HCT116 (cell line): ENCODE results near the gene SNRPF. TPM values are rescaled to one million over a fixed set of nuclear protein-coding genes. Genes with fewer than 3 reads are reported as not detected.
A peak's percentile ranks its signal among the peaks of the same experiment; 100 is the strongest.

ENCODE experiments used
- ATAC-seq: fragments of 200-7000 bp; cut with Tn5 transposase; 2 replicates; pipeline ENCODE4 v1.9.1; 2020; ENCODE audit warnings: mild to moderate bottlenecking, moderate library complexity
- BruUV-seq: library from RNA; stranded (reverse); fragments of 400-500 nt; replicated peaks from 2 replicates; lab custom pipeline; 2021; lab: Mats Ljungman, UMichigan
- CTCF ChIA-PET: fragments of 300-600 bp; sonication (Branson Sonifier 250); formaldehyde crosslinking; loops from one replicate; lab custom pipeline; 2021; ENCODE audit warnings: antibody characterized with exemption; lab: Charles Lee
- POLR2A ChIA-PET: fragments of 300-600, 350-600 bp; sonication (Branson Sonifier 250); formaldehyde crosslinking; loops from one replicate; lab custom pipeline; 2021; ENCODE audit warnings: antibody characterized with exemption; lab: Charles Lee
- RAD21 ChIA-PET, 2 experiments: fragments of 300-600 bp; sonication (Branson Sonifier 250); formaldehyde crosslinking; loops; one replicate each; lab custom pipeline; 2023; ENCODE audit warnings: low total read pairs in 2 of 2; ENCODE audit not compliant: uncharacterized antibody in 2 of 2, unreplicated experiment in 2 of 2, low non-redundant PET in 1 of 2; lab: Charles Lee
- DNase-seq: peaks from one replicate; pipeline ENCODE4 v3.0.0-alpha.2; 2010; ENCODE audit warnings: low read depth, low spot score
- H2AFZ ChIP-seq: fragments of 200-600 bp; shearing (Covaris generic), sonication (generic); 2 replicates; pipeline ENCODE4 v1.6.1; 2017; ENCODE audit warnings: low read depth, mixed run types, mixed read lengths, antibody characterized with exemption, low read length; ENCODE audit not compliant: poor library complexity, severe bottlenecking
- H3K27ac ChIP-seq: 2 replicates; pipeline ENCODE4 v1.5.1; 2012; ENCODE audit warnings: low read depth, low read length
- H3K27me3 ChIP-seq: fragments of 200-600 bp; sonication (generic); 2 replicates; pipeline ENCODE4 v1.6.1; 2016; ENCODE audit warnings: mixed run types, low read length, mixed read lengths; ENCODE audit not compliant: insufficient read depth
- H3K36me3 ChIP-seq, 2 experiments: fragments of 200-500 bp in 1 of 2; fragments of 200-600 bp in 1 of 2; sonication (Bioruptor generic) in 1 of 2; sonication (generic) in 1 of 2; 2 replicates each; pipeline versions ENCODE4 v1.5.1 to v1.6.1; 2014 to 2016; ENCODE audit warnings: low read length in 2 of 2, inconsistent platforms in 1 of 2, mixed read lengths in 1 of 2, mixed run types in 1 of 2; ENCODE audit not compliant: insufficient read depth in 2 of 2, control insufficient read depth in 1 of 2
- H3K4me1 ChIP-seq, 2 experiments: fragments of 200-600 bp in 1 of 2; sonication (generic) in 1 of 2; 2 replicates each; pipeline versions ENCODE4 v1.5.1 to v1.6.1; 2012 to 2017; ENCODE audit warnings: low read length in 2 of 2, inconsistent platforms in 1 of 2, mild to moderate bottlenecking in 1 of 2, mixed read lengths in 1 of 2, mixed run types in 1 of 2, moderate library complexity in 1 of 2; ENCODE audit not compliant: insufficient read depth in 2 of 2, control insufficient read depth in 1 of 2
- H3K4me2 ChIP-seq: fragments of 200-600 bp; sonication (generic); 2 replicates; pipeline ENCODE4 v1.6.1; 2017; ENCODE audit warnings: mixed run types, low read length, mixed read lengths
- H3K4me3 ChIP-seq, 2 experiments: fragments of 200-600 bp in 1 of 2; sonication (generic) in 1 of 2; replicated peaks in 1 of 2; 2 replicates each; pipeline ENCODE4 v1.5.1; 2011 to 2016; ENCODE audit warnings: low read length in 2 of 2, control low read depth in 1 of 2, low read depth in 1 of 2, mild to moderate bottlenecking in 1 of 2, mixed read lengths in 1 of 2, mixed run types in 1 of 2
- H3K79me2 ChIP-seq: fragments of 200-600 bp; sonication (generic); 2 replicates; pipeline ENCODE4 v1.6.1; 2017; ENCODE audit warnings: mild to moderate bottlenecking, mixed run types, low read length, moderate library complexity, mixed read lengths; ENCODE audit not compliant: insufficient read depth
- H3K9ac ChIP-seq: fragments of 200-600 bp; sonication (generic); 2 replicates; pipeline ENCODE4 v1.6.1; 2016; ENCODE audit warnings: low read length, mixed read lengths
- H3K9me2 ChIP-seq: fragments of 200-600 bp; sonication (generic), shearing (Covaris generic); 2 replicates; pipeline ENCODE4 v1.6.1; 2017; ENCODE audit warnings: mixed run types, mild to moderate bottlenecking, moderate library complexity; ENCODE audit not compliant: insufficient read depth
- H3K9me3 ChIP-seq, 2 experiments: fragments of 200-500 bp in 1 of 2; fragments of 200-600 bp in 1 of 2; sonication (Bioruptor generic) in 1 of 2; sonication (generic) in 1 of 2; 2 replicates each; pipeline ENCODE4 v1.6.1; 2014 to 2017; ENCODE audit warnings: low read length in 2 of 2, mixed read lengths in 2 of 2, inconsistent platforms in 1 of 2, low read depth in 1 of 2, mild to moderate bottlenecking in 1 of 2, mixed run types in 1 of 2, moderate library complexity in 1 of 2; ENCODE audit not compliant: control insufficient read depth in 1 of 2, insufficient read depth in 1 of 2
- H4K20me1 ChIP-seq: fragments of 200-600 bp; sonication (generic), shearing (Covaris generic); 2 replicates; pipeline ENCODE4 v1.6.1; 2017; ENCODE audit warnings: mixed run types, mild to moderate bottlenecking, moderate library complexity; ENCODE audit not compliant: insufficient read depth
- CBX3 ChIP-seq: IDR thresholded peaks from 2 replicates; pipeline ENCODE4 v1.6.1; 2012; ENCODE audit warnings: low read depth
- EGR1 ChIP-seq: IDR thresholded peaks from 2 replicates; pipeline ENCODE4 v1.6.1; 2012; ENCODE audit warnings: low read depth
- ELF1 ChIP-seq: IDR thresholded peaks from 2 replicates; pipeline ENCODE4 v1.6.1; 2012; ENCODE audit warnings: low read depth, borderline replicate concordance
- EZH2 ChIP-seq: fragments of 200-600 bp; sonication (generic); IDR thresholded peaks from 2 replicates; pipeline ENCODE4 v1.6.1; 2017; ENCODE audit warnings: antibody characterized with exemption, mixed run types
- EZH2phosphoT487 ChIP-seq: fragments of 200-600 bp; IDR thresholded peaks from 2 replicates; pipeline ENCODE4 v1.6.1; 2018; ENCODE audit warnings: antibody characterized with exemption, borderline replicate concordance
- FOSL1 ChIP-seq: IDR thresholded peaks from 2 replicates; pipeline ENCODE4 v1.6.1; 2012; ENCODE audit warnings: low read depth
- JUND ChIP-seq: IDR thresholded peaks from 2 replicates; pipeline ENCODE4 v1.6.1; 2012
- POLR2A ChIP-seq: IDR thresholded peaks from 2 replicates; pipeline ENCODE4 v1.7.0; 2011; ENCODE audit warnings: borderline replicate concordance; ENCODE audit not compliant: insufficient read depth, insufficient read length; ENCODE audit errors: extremely low read depth
- POLR2AphosphoS5 ChIP-seq: IDR thresholded peaks from 2 replicates; pipeline ENCODE4 v1.6.1; 2011; ENCODE audit warnings: mild to moderate bottlenecking, low read depth, low read length, moderate library complexity
- RAD21 ChIP-seq: IDR thresholded peaks from 2 replicates; pipeline ENCODE4 v1.6.1; 2012; ENCODE audit warnings: low read depth, mild to moderate bottlenecking
- SIN3A ChIP-seq: IDR thresholded peaks from 2 replicates; pipeline ENCODE4 v1.6.1; 2012; ENCODE audit warnings: low read depth
- SP1 ChIP-seq: IDR thresholded peaks from 2 replicates; pipeline ENCODE4 v1.6.1; 2012; ENCODE audit warnings: low read depth
- SRF ChIP-seq: IDR thresholded peaks from 2 replicates; pipeline ENCODE4 v1.6.1; 2012; ENCODE audit warnings: low read depth
- TCF7L2 ChIP-seq: IDR thresholded peaks from 2 replicates; pipeline ENCODE4 v1.7.0; 2011; ENCODE audit warnings: borderline replicate concordance, inconsistent platforms; ENCODE audit not compliant: insufficient read depth, insufficient read length; ENCODE audit errors: extremely low read depth
- YY1 ChIP-seq: IDR thresholded peaks from 2 replicates; pipeline ENCODE4 v1.6.1; 2011; ENCODE audit warnings: low read length, low read depth, moderate library complexity, mild to moderate bottlenecking; ENCODE audit not compliant: insufficient replicate concordance; ENCODE audit errors: extremely low read depth
- ZFX ChIP-seq: fragments of 450-650 bp; IDR thresholded peaks from 2 replicates; pipeline ENCODE4 v1.6.1; 2017
- ZNF274 ChIP-seq: fragments of 200-500 bp; sonication (Bioruptor generic); IDR thresholded peaks from 2 replicates; pipeline ENCODE4 v1.6.1; 2014; ENCODE audit warnings: mild to moderate bottlenecking, low read depth, low read length, inconsistent platforms
- intact Hi-C: fragments of 100-400 bp; cut with micrococcal nuclease; formaldehyde crosslinking; loops from 2 replicates; pipeline ENCODE4 v1.10.0; 2022
- total RNA-seq: library from RNA; stranded (reverse); gene quantifications from one replicate; pipeline ENCODE4 v1.2.1, GENCODE V29; 2021; ENCODE audit not compliant: unreplicated experiment
- TF ChIP-seq, protein P1 (sequence below): IDR thresholded peaks from 2 replicates; pipeline ENCODE4 v1.6.1; 2012; ENCODE audit warnings: low read depth
- TF ChIP-seq, protein P2 (sequence below): IDR thresholded peaks from 2 replicates; pipeline ENCODE4 v1.6.1; 2011; ENCODE audit warnings: mild to moderate bottlenecking, low read length, moderate library complexity; ENCODE audit not compliant: insufficient replicate concordance; ENCODE audit errors: extremely low read depth
- TF ChIP-seq, protein P3 (sequence below): IDR thresholded peaks from 2 replicates; pipeline ENCODE4 v1.6.1; 2012
- TF ChIP-seq, protein P4 (sequence below), 3 experiments: fragments of 200-600 bp in 1 of 3; sonication (generic) in 1 of 3; IDR thresholded peaks in 2 of 3; conservative IDR thresholded peaks in 1 of 3; 2 replicates each; pipeline ENCODE4 v1.5.1; 2012 to 2017; ENCODE audit warnings: low read depth in 2 of 3, low read length in 2 of 3, antibody characterized with exemption in 1 of 3, borderline replicate concordance in 1 of 3, control low read depth in 1 of 3, mild to moderate bottlenecking in 1 of 3, mixed read lengths in 1 of 3, mixed run types in 1 of 3, moderate library complexity in 1 of 3; ENCODE audit not compliant: insufficient read depth in 1 of 3

The SNRPF gene
- total RNA-seq, 1 experiment from 2014 or later = 56.3 TPM

DNA sequence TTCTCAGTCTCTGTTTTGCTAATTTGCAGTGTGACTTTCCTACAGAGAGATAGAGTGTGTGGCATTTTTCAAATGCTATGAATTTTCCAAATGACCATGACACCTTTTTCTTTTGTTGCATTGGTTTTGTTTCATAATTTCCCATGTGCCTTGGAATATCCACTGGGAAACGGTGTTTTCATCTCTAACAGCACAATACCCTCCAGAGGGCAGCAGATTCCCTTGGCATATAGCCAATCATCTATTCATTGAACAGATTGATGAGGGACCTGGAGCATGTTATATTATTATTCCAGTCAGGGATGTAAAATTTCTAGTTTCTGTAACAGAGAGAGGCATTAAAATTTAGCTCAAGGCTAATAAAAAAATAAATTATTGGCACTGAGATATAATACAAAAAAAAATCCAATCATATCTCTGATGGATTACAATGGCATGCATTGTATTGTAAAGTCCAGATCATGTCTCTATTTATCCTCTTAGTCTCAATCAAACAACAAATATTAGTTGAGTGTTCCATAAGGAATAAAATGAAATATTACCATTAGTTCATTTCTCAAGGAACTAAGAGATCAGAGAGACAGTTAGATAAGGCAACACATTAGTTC, 38.6 kb upstream of the SNRPF start:
- no peaks in the 10 kb centered on the region for H3K9me2 ChIP-seq
- H3K27ac ChIP-seq = no peak overlapping the region
- H2AFZ ChIP-seq = peak overlapping the region; percentile 10
- H4K20me1 ChIP-seq = no peaks in the 10 kb centered on the region
- no peak overlapping the region for H3K9ac ChIP-seq
- ChIA-PET POLR2A (no interaction called here), RAD21 (no interaction called here), CTCF (no interaction called here)
- BruUV-seq = no TSS peak
- DNase-seq = peak; percentile 41
- intact Hi-C loops = loop anchor here (1.0 to 5.0 kb wide), 3 partner anchors 29 to 697 kb away; no protein-coding TSS in a partner anchor
- H3K27me3 ChIP-seq = no peaks in the 10 kb centered on the region
- H3K4me1 ChIP-seq = no peaks in the 10 kb centered on the region
- no peaks in the 10 kb centered on the region for H3K79me2 ChIP-seq
- no peaks in the 10 kb centered on the region for H3K36me3 ChIP-seq
- H3K4me3 ChIP-seq = no peak overlapping the region
- H3K9me3 ChIP-seq = no peaks in the 10 kb centered on the region
- H3K4me2 ChIP-seq = no peak overlapping the region
- peak; percentile 72 for ATAC-seq
- TF ChIP-seq FOSL1 (no peak), TCF7L2 (no peak), ZNF274 (no peak), ZFX (no peak), SP1 (no peak), ELF1 (no peak), CBX3 (0 out of 2 replicates have a peak, but pooled peaks have one; percentile 55), SIN3A (no peak), YY1 (no peak), POLR2A (no peak), JUND (no peak), POLR2AphosphoS5 (peak; percentile 64), EGR1 (no peak), EZH2phosphoT487 (no peak), SRF (no peak), EZH2 (no peak), RAD21 (peak; percentile 67)
- TF ChIP-seq, protein P1, sequence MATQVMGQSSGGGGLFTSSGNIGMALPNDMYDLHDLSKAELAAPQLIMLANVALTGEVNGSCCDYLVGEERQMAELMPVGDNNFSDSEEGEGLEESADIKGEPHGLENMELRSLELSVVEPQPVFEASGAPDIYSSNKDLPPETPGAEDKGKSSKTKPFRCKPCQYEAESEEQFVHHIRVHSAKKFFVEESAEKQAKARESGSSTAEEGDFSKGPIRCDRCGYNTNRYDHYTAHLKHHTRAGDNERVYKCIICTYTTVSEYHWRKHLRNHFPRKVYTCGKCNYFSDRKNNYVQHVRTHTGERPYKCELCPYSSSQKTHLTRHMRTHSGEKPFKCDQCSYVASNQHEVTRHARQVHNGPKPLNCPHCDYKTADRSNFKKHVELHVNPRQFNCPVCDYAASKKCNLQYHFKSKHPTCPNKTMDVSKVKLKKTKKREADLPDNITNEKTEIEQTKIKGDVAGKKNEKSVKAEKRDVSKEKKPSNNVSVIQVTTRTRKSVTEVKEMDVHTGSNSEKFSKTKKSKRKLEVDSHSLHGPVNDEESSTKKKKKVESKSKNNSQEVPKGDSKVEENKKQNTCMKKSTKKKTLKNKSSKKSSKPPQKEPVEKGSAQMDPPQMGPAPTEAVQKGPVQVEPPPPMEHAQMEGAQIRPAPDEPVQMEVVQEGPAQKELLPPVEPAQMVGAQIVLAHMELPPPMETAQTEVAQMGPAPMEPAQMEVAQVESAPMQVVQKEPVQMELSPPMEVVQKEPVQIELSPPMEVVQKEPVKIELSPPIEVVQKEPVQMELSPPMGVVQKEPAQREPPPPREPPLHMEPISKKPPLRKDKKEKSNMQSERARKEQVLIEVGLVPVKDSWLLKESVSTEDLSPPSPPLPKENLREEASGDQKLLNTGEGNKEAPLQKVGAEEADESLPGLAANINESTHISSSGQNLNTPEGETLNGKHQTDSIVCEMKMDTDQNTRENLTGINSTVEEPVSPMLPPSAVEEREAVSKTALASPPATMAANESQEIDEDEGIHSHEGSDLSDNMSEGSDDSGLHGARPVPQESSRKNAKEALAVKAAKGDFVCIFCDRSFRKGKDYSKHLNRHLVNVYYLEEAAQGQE = no peak
- TF ChIP-seq, protein P2, sequence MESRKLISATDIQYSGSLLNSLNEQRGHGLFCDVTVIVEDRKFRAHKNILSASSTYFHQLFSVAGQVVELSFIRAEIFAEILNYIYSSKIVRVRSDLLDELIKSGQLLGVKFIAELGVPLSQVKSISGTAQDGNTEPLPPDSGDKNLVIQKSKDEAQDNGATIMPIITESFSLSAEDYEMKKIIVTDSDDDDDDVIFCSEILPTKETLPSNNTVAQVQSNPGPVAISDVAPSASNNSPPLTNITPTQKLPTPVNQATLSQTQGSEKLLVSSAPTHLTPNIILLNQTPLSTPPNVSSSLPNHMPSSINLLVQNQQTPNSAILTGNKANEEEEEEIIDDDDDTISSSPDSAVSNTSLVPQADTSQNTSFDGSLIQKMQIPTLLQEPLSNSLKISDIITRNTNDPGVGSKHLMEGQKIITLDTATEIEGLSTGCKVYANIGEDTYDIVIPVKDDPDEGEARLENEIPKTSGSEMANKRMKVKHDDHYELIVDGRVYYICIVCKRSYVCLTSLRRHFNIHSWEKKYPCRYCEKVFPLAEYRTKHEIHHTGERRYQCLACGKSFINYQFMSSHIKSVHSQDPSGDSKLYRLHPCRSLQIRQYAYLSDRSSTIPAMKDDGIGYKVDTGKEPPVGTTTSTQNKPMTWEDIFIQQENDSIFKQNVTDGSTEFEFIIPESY = no peak
- TF ChIP-seq, protein P3, sequence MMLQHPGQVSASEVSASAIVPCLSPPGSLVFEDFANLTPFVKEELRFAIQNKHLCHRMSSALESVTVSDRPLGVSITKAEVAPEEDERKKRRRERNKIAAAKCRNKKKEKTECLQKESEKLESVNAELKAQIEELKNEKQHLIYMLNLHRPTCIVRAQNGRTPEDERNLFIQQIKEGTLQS = no peak
- TF ChIP-seq, protein P4, sequence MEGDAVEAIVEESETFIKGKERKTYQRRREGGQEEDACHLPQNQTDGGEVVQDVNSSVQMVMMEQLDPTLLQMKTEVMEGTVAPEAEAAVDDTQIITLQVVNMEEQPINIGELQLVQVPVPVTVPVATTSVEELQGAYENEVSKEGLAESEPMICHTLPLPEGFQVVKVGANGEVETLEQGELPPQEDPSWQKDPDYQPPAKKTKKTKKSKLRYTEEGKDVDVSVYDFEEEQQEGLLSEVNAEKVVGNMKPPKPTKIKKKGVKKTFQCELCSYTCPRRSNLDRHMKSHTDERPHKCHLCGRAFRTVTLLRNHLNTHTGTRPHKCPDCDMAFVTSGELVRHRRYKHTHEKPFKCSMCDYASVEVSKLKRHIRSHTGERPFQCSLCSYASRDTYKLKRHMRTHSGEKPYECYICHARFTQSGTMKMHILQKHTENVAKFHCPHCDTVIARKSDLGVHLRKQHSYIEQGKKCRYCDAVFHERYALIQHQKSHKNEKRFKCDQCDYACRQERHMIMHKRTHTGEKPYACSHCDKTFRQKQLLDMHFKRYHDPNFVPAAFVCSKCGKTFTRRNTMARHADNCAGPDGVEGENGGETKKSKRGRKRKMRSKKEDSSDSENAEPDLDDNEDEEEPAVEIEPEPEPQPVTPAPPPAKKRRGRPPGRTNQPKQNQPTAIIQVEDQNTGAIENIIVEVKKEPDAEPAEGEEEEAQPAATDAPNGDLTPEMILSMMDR (IDR thresholded peaks at IDR 0.05 in 2 of 3, conservative IDR thresholded peaks at IDR 0.05 in 1 of 3; ENCODE audit: borderline replicate concordance in 1 of 3, insufficient read depth in 1 of 3, low read depth in 2 of 3, low read length in 2 of 3) = peak; percentile 60 to 80 (median 72); a peak in 5 of 6 replicates
